ENCODE results near the gene RANBP3. TPM values are rescaled to one million over a fixed set of nuclear protein-coding genes. Genes with fewer than 3 reads are reported as not detected.

Gene RANBP3
- total and polyA plus RNA-seq, 2 experiments from 2014 or later: 40.2 to 98.3 TPM

GRCh38 chr19:5880604-5881078 is 97.3 kb downstream of the RANBP3 start:
- H3F3A ChIP-seq (replicated peaks; ENCODE audit: low read depth): no peaks in the 10 kb centered on the region
- Mint-ChIP-seq H3K9me3 (no peaks in the 10 kb centered on the region; the same call in 2 of the 3 replicates), H3K36me3 (ENCODE audit: low read depth) (no peaks in the 10 kb centered on the region), H3K4me1 (peaks cover 14% of the 10 kb centered on the region), H3K4me3 (no peak overlapping the region), H3K27me3 (ENCODE audit: insufficient read depth, low read depth, poor library complexity) (peaks cover 5% of the 10 kb centered on the region), H3K27ac (no peak overlapping the region)
- no peaks in the 10 kb centered on the region for H3K79me2 ChIP-seq (replicated peaks; ENCODE audit: insufficient read depth)
- 0 out of 2 replicates have a peak overlapping the region, but pooled peaks have one; percentile 18 for H2AFZ ChIP-seq
- H3K9me2 ChIP-seq (ENCODE audit: insufficient read depth): no peaks in the 10 kb centered on the region
- H4K20me1 ChIP-seq (replicated peaks; ENCODE audit: insufficient read depth): no peaks in the 10 kb centered on the region
- TF ChIP-seq CTCF (conservative IDR thresholded peaks at IDR 0.05; ENCODE audit: low read depth in 2 of 2) (no peak), ZNF462 (CRISPR knock-in tag; IDR thresholded peaks at IDR 0.05) (no peak), REST (IDR thresholded peaks at IDR 0.05; ENCODE audit: unreplicated experiment) (no peak)
- no peaks in the 10 kb centered on the region for H3K36me3 ChIP-seq (ENCODE audit: insufficient read depth)
- H3K27me3 ChIP-seq (ENCODE audit: insufficient read depth): no peaks in the 10 kb centered on the region
- no peak overlapping the region for H3K27ac ChIP-seq (ENCODE audit: low read depth)
- H3K4me2 ChIP-seq: peak overlapping the region; percentile 64; the same call in 1 of the 2 replicates
- no peak overlapping the region for H3K4me3 ChIP-seq
- peak; percentile 43 for DNase-seq (ENCODE audit: low spot score)
- ATAC-seq: peak; percentile 53
- H3K4me1 ChIP-seq (ENCODE audit: insufficient read depth): peaks cover 14% of the 10 kb centered on the region; the same call in 1 of the 2 replicates
